ENCODE results near the gene C2CD2L. TPM values are rescaled to one million over a fixed set of nuclear protein-coding genes. Genes with fewer than 3 reads are reported as not detected.

Gene C2CD2L
- total RNA-seq, 1 experiment from 2014 or later, result 7.8 TPM

DNA sequence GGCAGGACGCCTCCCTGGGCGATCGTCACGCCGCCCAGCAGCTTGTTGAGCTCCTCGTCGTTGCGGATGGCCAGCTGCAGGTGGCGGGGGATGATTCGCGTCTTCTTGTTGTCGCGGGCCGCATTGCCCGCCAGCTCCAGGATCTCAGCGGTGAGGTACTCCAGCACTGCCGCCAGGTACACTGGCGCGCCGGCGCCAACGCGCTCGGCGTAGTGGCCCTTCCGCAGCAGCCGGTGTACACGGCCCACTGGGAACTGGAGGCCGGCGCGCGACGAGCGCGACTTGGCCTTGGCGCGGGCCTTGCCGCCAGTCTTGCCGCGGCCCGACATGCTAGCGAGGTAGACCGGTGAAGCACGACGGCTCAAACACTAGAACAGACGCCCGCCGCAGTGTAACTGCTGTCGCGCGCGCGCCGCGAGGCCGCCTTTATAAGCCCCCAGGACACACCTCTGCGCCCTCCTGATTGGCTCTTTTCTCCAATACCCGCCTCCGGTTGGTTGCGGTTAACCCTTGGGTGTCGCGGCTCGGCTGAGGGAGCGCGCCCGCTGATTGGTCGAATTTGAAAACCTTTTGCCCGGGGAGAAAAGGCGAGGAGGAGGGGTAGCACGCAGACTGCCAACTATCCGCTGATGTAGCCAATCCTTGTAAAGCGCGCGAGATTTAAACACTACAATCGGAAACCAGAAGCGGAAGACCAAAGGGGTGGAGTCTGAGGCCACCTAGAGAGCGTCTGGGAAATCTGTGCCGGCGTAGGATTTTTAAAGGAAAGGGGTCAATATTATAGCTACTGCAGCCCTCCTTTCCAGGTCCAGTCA lies 11.9 kb upstream of the C2CD2L start:
- TF ChIP-seq, protein P1, sequence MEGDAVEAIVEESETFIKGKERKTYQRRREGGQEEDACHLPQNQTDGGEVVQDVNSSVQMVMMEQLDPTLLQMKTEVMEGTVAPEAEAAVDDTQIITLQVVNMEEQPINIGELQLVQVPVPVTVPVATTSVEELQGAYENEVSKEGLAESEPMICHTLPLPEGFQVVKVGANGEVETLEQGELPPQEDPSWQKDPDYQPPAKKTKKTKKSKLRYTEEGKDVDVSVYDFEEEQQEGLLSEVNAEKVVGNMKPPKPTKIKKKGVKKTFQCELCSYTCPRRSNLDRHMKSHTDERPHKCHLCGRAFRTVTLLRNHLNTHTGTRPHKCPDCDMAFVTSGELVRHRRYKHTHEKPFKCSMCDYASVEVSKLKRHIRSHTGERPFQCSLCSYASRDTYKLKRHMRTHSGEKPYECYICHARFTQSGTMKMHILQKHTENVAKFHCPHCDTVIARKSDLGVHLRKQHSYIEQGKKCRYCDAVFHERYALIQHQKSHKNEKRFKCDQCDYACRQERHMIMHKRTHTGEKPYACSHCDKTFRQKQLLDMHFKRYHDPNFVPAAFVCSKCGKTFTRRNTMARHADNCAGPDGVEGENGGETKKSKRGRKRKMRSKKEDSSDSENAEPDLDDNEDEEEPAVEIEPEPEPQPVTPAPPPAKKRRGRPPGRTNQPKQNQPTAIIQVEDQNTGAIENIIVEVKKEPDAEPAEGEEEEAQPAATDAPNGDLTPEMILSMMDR (IDR thresholded peaks at IDR 0.05; ENCODE audit: unreplicated experiment), result no peak
- CTCF ChIA-PET, result interaction anchor here (1.0 to 1.5 kb wide), 3 partner anchors 10 to 101 kb away, joined by 3 to 5 read pairs (median 3); partner anchors contain the start of genes HMBS and VPS11
- Mint-ChIP-seq H3K9me3 (ENCODE audit: low read depth, unreplicated experiment) (no peaks in the 10 kb centered on the region), H3K4me3 (ENCODE audit: low read depth, unreplicated experiment) (peak overlapping the region; percentile 91), H3K4me1 (ENCODE audit: low read depth, unreplicated experiment) (peaks cover 5% of the 10 kb centered on the region), H3K27me3 (ENCODE audit: unreplicated experiment) (no peaks in the 10 kb centered on the region), H3K27ac (ENCODE audit: unreplicated experiment) (peak overlapping the region; percentile 90), H3K36me3 (ENCODE audit: insufficient read depth, unreplicated experiment) (peaks cover 55% of the 10 kb centered on the region)
- TSS peak; percentile 84 for BruUV-seq (replicated peaks)
- peak; percentile 94 for DNase-seq
- intact Hi-C loops (cut with micrococcal nuclease; ENCODE audit: unreplicated experiment), result no loop called here

DNA sequence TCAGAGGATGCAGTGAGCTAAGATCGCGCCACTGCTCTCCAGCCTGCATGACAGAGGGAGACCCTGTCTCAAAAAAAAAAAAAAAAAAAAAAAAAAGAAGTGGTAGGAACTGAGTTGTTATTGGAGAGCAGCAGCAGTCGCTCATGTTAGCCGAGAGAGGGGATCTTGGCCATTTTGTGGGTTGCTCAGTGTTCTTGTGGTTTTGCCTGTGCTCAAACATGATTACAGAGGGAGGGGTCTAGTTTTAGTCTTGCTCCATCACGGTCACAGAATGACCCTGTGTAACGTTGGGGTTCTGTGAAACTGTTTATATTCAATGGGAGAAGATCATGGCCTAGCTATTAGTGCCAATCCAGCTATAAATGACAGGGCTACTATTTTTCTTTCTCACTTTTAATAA lies 7.4 kb upstream of the C2CD2L start:
- Mint-ChIP-seq H3K9me3 (ENCODE audit: low read depth, unreplicated experiment) (no peaks in the 10 kb centered on the region), H3K4me3 (ENCODE audit: low read depth, unreplicated experiment) (peak overlapping the region; percentile 88), H3K27me3 (ENCODE audit: unreplicated experiment) (no peaks in the 10 kb centered on the region), H3K36me3 (ENCODE audit: insufficient read depth, unreplicated experiment) (peaks cover 56% of the 10 kb centered on the region), H3K4me1 (ENCODE audit: low read depth, unreplicated experiment) (peaks cover 9% of the 10 kb centered on the region), H3K27ac (ENCODE audit: unreplicated experiment) (no peak overlapping the region)
- TF ChIP-seq, protein P1 (IDR thresholded peaks at IDR 0.05; ENCODE audit: unreplicated experiment), result no peak
- intact Hi-C loops (cut with micrococcal nuclease; ENCODE audit: unreplicated experiment), result loop anchor here (5.0 kb wide), 1 partner anchor 98 kb away; no protein-coding TSS in a partner anchor
- no TSS peak for BruUV-seq (replicated peaks)
- no peak for DNase-seq
- CTCF ChIA-PET, result interaction anchor here (0.7 kb wide), 1 partner anchor 239 kb away, joined by 4 read pairs; no protein-coding TSS in a partner anchor

DNA sequence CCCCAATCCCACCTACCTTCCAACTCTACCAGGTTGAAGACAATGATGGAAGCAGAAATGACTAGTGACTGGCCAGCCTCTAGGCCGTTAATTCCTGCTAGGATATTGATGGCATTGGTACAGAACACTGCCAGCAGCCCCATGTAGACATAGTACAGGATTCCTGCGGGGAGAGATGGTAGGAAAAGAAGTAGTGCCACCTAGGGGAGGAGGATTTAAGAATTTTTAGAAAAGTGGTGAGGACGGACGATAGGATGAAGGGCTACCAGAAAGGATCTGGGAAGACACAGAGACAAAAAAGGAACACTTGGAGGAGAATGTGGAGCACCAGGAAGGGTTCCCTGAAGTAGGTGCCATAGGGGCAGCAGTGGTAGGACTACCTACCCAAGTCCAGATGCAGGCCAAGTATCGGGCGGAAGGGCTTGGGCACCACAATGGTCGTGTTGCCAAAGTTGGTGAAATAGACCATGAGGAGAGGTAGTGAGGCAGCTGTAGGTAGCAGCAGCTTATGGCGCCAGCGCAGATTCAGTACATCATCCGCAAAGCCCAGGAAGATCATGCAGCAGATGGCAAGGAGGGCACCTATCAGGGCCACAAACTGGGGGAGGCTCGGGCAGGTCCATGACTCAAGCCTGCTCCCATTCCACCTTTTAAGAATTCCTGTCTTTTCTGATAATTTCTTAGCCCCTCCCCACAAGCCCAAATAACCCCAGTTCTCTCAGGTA lies 6.7 kb upstream of the C2CD2L start:
- H3K27me3 Mint-ChIP-seq (ENCODE audit: unreplicated experiment), result no peaks in the 10 kb centered on the region
- CTCF ChIA-PET, result no interaction called here
- H3K4me3 Mint-ChIP-seq (ENCODE audit: low read depth, unreplicated experiment), result peak overlapping the region; percentile 88
- H3K4me1 Mint-ChIP-seq (ENCODE audit: low read depth, unreplicated experiment), result peaks cover 9% of the 10 kb centered on the region
- peaks cover 50% of the 10 kb centered on the region for H3K36me3 Mint-ChIP-seq (ENCODE audit: insufficient read depth, unreplicated experiment)
- H3K9me3 Mint-ChIP-seq (ENCODE audit: low read depth, unreplicated experiment), result no peaks in the 10 kb centered on the region
- peak overlapping the region; percentile 92 for H3K27ac Mint-ChIP-seq (ENCODE audit: unreplicated experiment)
- intact Hi-C loops (cut with micrococcal nuclease; ENCODE audit: unreplicated experiment), result loop anchor here (5.0 kb wide), 1 partner anchor 97 kb away; no protein-coding TSS in a partner anchor
- BruUV-seq (replicated peaks), result no TSS peak
- TF ChIP-seq, protein P1 (IDR thresholded peaks at IDR 0.05; ENCODE audit: unreplicated experiment), result peak; percentile 19
- DNase-seq, result peak; percentile 13

DNA sequence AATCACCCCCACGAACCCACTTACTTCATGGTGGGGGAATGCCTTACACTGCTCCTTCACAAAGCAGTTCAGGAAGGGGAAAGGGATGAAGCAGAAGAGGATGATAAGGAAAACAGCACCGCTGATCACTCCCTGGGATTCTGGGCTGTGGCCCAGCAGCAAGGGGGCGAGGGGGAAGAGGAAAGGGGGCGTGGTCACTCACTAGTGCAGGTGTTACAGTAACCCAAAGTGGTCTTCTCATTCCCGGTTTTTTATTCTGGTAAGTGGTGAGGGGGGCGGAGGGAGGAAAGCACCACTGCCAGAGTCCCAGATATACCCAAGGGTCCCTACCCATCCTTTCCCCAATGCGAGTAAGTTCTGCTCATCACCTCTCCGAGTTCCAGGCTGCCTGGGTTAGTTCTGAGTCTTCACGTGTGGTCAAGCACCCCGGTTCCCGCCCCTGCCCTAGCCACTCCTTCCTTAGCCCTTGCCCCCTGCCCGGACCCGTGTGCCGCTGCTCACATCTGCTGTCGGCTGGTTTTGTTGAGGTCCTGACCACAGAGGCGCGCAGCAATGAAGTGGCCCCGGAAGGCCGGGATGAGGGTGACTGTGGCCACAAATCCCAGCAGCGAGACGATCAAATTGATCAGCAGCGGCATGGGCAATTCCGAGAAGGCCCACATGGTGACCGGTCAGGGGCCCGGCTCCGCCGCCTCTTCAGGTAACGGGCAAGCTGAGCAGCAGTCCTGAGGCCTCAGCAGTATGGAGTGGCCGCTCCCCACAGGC lies 6.0 kb upstream of the C2CD2L start:
- peak overlapping the region; percentile 88 for H3K4me3 Mint-ChIP-seq (ENCODE audit: low read depth, unreplicated experiment)
- intact Hi-C loops (cut with micrococcal nuclease; ENCODE audit: unreplicated experiment), result loop anchor here (5.0 kb wide), 1 partner anchor 96 kb away; no protein-coding TSS in a partner anchor
- BruUV-seq (replicated peaks), result TSS peak; percentile 33
- H3K27me3 Mint-ChIP-seq (ENCODE audit: unreplicated experiment), result no peaks in the 10 kb centered on the region
- CTCF ChIA-PET, result interaction anchor here (0.6 to 1.7 kb wide), 4 partner anchors 20 to 243 kb away, joined by 3 to 7 read pairs (median 6); partner anchors contain the start of genes CBL, HINFP and VPS11
- TF ChIP-seq, protein P1 (IDR thresholded peaks at IDR 0.05; ENCODE audit: unreplicated experiment), result no peak
- no peak for DNase-seq
- peaks cover 45% of the 10 kb centered on the region for H3K36me3 Mint-ChIP-seq (ENCODE audit: insufficient read depth, unreplicated experiment)
- H3K27ac Mint-ChIP-seq (ENCODE audit: unreplicated experiment), result peak overlapping the region; percentile 98
- H3K4me1 Mint-ChIP-seq (ENCODE audit: low read depth, unreplicated experiment), result peaks cover 9% of the 10 kb centered on the region
- no peaks in the 10 kb centered on the region for H3K9me3 Mint-ChIP-seq (ENCODE audit: low read depth, unreplicated experiment)
